ENCODE measurements around the gene CFAP43. TPM values are rescaled to one million over a fixed set of nuclear protein-coding genes. Genes with fewer than 3 reads are reported as not detected.

CFAP43 gene
- total RNA-seq, 4 donors from 2014 or later = not detected

- Histone ChIP-seq H3K4me1 (no peaks in the 10 kb centered on the region), H3K36me3 (no peaks in the 10 kb centered on the region), H3K9me3 (no peaks in the 10 kb centered on the region), H3K27me3 (no peaks in the 10 kb centered on the region), H3K27ac (no peak overlapping the region), H3K4me3 (no peak overlapping the region)
- no peak for TF ChIP-seq POLR2A (IDR thresholded peaks at IDR 0.05)
- TF ChIP-seq CTCF (IDR thresholded peaks at IDR 0.05 in 4 of 5, conservative IDR thresholded peaks at IDR 0.05 in 1 of 5) = no peak
- intact Hi-C loops (cut with DNase I; ENCODE audit: low total_unique reads) (no loop called here), in situ Hi-C loops (cut with MboI; ENCODE audit: low sequenced_read_pairs in 4 of 4) (loop anchor here in 2 of 4 donors (25.0 kb wide), 2 partner anchors 176 to 201 kb away; partner anchors contain the start of gene STN1 (in 1 of the 2))
- no peak for ATAC-seq
- DNase-seq = no peak
These were observed 118.7 kb downstream of the CFAP43 start for GRCh38 chr10:104113376-104113956.

GRCh38 chr10:104109908-104110662 is 122.1 kb downstream of the CFAP43 start:
- intact Hi-C loops (cut with DNase I; ENCODE audit: low total_unique reads) = no loop called here
- DNase-seq (no peak), ATAC-seq (no peak)
- H3K36me3 ChIP-seq = no peaks in the 10 kb centered on the region
- H3K27me3 ChIP-seq = no peaks in the 10 kb centered on the region
- no peaks in the 10 kb centered on the region for H3K4me1 ChIP-seq
- no peak for TF ChIP-seq CTCF (IDR thresholded peaks at IDR 0.05 in 4 of 5, conservative IDR thresholded peaks at IDR 0.05 in 1 of 5)
- no peak for TF ChIP-seq POLR2A (IDR thresholded peaks at IDR 0.05)
- no peak overlapping the region for H3K4me3 ChIP-seq
- in situ Hi-C loops (cut with MboI; ENCODE audit: low sequenced_read_pairs in 4 of 4) = loop anchor here in 2 of 4 donors (25.0 kb wide), 2 partner anchors 173 to 198 kb away; partner anchors contain the start of gene STN1 (in 1 of the 2)
- H3K27ac ChIP-seq = no peak overlapping the region
- no peaks in the 10 kb centered on the region for H3K9me3 ChIP-seq

GRCh38 chr10:104104926-104105325 is 127.2 kb downstream of the CFAP43 start:
- intact Hi-C loops (cut with DNase I; ENCODE audit: low total_unique reads) = no loop called here

GRCh38 chr10:104104418-104104817 is 127.7 kb downstream of the CFAP43 start:
- no peak overlapping the region for H3K27ac ChIP-seq
- H3K36me3 ChIP-seq = no peaks in the 10 kb centered on the region
- no peaks in the 10 kb centered on the region for H3K9me3 ChIP-seq
- TF ChIP-seq POLR2A (IDR thresholded peaks at IDR 0.05) (no peak), CTCF (IDR thresholded peaks at IDR 0.05 in 4 of 5, conservative IDR thresholded peaks at IDR 0.05 in 1 of 5) (no peak)
- no peaks in the 10 kb centered on the region for H3K27me3 ChIP-seq
- H3K4me3 ChIP-seq = no peak overlapping the region
- ATAC-seq (no peak), DNase-seq (no peak)
- in situ Hi-C loops (cut with MboI; ENCODE audit: low sequenced_read_pairs in 4 of 4) (loop anchor here in 2 of 4 donors (25.0 kb wide), 2 partner anchors 167 to 192 kb away; partner anchors contain the start of gene STN1 (in 1 of the 2)), intact Hi-C loops (cut with DNase I; ENCODE audit: low total_unique reads) (no loop called here)
- no peaks in the 10 kb centered on the region for H3K4me1 ChIP-seq

More at GRCh38 chr10:104104926-104105325, 127.2 kb downstream of the CFAP43 start:
- ATAC-seq = no peak
- Histone ChIP-seq H3K4me1 (no peaks in the 10 kb centered on the region), H3K9me3 (no peaks in the 10 kb centered on the region), H3K36me3 (no peaks in the 10 kb centered on the region), H3K4me3 (no peak overlapping the region), H3K27me3 (no peaks in the 10 kb centered on the region), H3K27ac (no peak overlapping the region)
- in situ Hi-C loops (cut with MboI; ENCODE audit: low sequenced_read_pairs in 4 of 4) = loop anchor here in 2 of 4 donors (25.0 kb wide), 2 partner anchors 168 to 193 kb away; partner anchors contain the start of gene STN1 (in 1 of the 2)
- TF ChIP-seq POLR2A (IDR thresholded peaks at IDR 0.05) (no peak), CTCF (IDR thresholded peaks at IDR 0.05 in 4 of 5, conservative IDR thresholded peaks at IDR 0.05 in 1 of 5) (no peak)
- no peak for DNase-seq

Measured in gastrocnemius medialis (tissue), 4 donors.